Naive B cell (primary cell): ENCODE data around the gene PTPN1. TPM values are rescaled to one million over a fixed set of nuclear protein-coding genes. Genes with fewer than 3 reads are reported as not detected.
A peak's percentile ranks its signal among the peaks of the same experiment; 100 is the strongest.
"Not testable (repeated sequence)": the region's sequence is repeated elsewhere in the genome, so short reads cannot be mapped to it uniquely, and the experiment has no call there.

Source experiments
- ATAC-seq, 2 donors: fragments of 150-1000 bp; cut with Tn5 transposase; 2 replicates each; pipeline ENCODE4 v1.10.0; 2021; ENCODE audit warnings: low read depth in 2 of 2, mild to moderate bottlenecking in 2 of 2, moderate library complexity in 2 of 2
- DNase-seq: peaks from one replicate; pipeline ENCODE4 v3.0.0; 2022
- H3K27ac Mint-ChIP-seq, 6 donors: one replicate each; pipeline ENCODE4 v1.8.0; 2020 to 2022; ENCODE audit warnings: mild to moderate bottlenecking in 6 of 6, mixed read lengths in 6 of 6, moderate library complexity in 5 of 6, inconsistent platforms in 2 of 6
- H3K27me3 Mint-ChIP-seq, 3 donors: one replicate each; pipeline ENCODE4 v1.8.0; 2021 to 2022; ENCODE audit warnings: mixed read lengths in 3 of 3, mild to moderate bottlenecking in 1 of 3
- H3K36me3 Mint-ChIP-seq, 2 donors: one replicate each; pipeline ENCODE4 v1.8.0; 2020 to 2022; ENCODE audit warnings: mixed read lengths in 2 of 2, inconsistent platforms in 1 of 2, mild to moderate bottlenecking in 1 of 2
- H3K4me1 Mint-ChIP-seq, 3 donors: one replicate each; pipeline ENCODE4 v1.8.0; 2020 to 2022; ENCODE audit warnings: mixed read lengths in 3 of 3, inconsistent platforms in 1 of 3, mild to moderate bottlenecking in 1 of 3, moderate library complexity in 1 of 3
- H3K4me3 Mint-ChIP-seq, 8 donors: one replicate each; pipeline ENCODE4 v1.8.0; 2020 to 2022; ENCODE audit warnings: mild to moderate bottlenecking in 8 of 8, mixed read lengths in 8 of 8, moderate library complexity in 8 of 8, inconsistent platforms in 2 of 8
- H3K9me3 Mint-ChIP-seq, 7 donors: one replicate each; pipeline ENCODE4 v1.8.0; 2020 to 2022; ENCODE audit warnings: mixed read lengths in 7 of 7, mild to moderate bottlenecking in 5 of 7, inconsistent platforms in 2 of 7, moderate library complexity in 1 of 7
- polyA plus RNA-seq, 6 donors: library from polyadenylated mRNA; unstranded; fragments of 300-500 nt; fragmentation: Illumina TruSeq; gene quantifications; one replicate each; pipeline ENCODE4 v1.2.3, GENCODE V29; 2021; ENCODE audit warnings: low read depth in 6 of 6

Gene PTPN1
- polyA plus RNA-seq, 6 donors from 2014 or later, result 14.0 to 57.1 (median 46.1) TPM

GRCh38 chr20:50471231-50471630 lies 39.0 kb upstream of the PTPN1 start:
- peak overlapping the region in 1 of 8 donors; percentile 24 for H3K4me3 Mint-ChIP-seq
- H3K27ac Mint-ChIP-seq, result peak overlapping the region in 1 of 6 donors; percentile 33
- H3K9me3 Mint-ChIP-seq, result peaks cover 0 to 2% (median 0%) of the 10 kb centered on the region in 7 donors
- peaks cover 18 to 29% (median 25%) of the 10 kb centered on the region in 3 donors for H3K4me1 Mint-ChIP-seq
- DNase-seq, result no peak
- H3K27me3 Mint-ChIP-seq, result peaks cover 0 to 6% (median 0%) of the 10 kb centered on the region in 3 donors
- no peak for ATAC-seq
- no peaks in the 10 kb centered on the region for H3K36me3 Mint-ChIP-seq

- H3K4me1 Mint-ChIP-seq, result peaks cover 18 to 30% (median 25%) of the 10 kb centered on the region in 3 donors
- peak overlapping the region; percentile 49 to 93 (median 72) for H3K27ac Mint-ChIP-seq
- peak; percentile 31 to 39 for ATAC-seq
- peaks cover 0 to 2% (median 0%) of the 10 kb centered on the region in 7 donors for H3K9me3 Mint-ChIP-seq
- H3K4me3 Mint-ChIP-seq, result peak overlapping the region; percentile 10 to 85 (median 68)
- no peaks in the 10 kb centered on the region for H3K36me3 Mint-ChIP-seq
- DNase-seq, result no peak
- H3K27me3 Mint-ChIP-seq, result no peaks in the 10 kb centered on the region
These were observed 37.2 kb upstream of the PTPN1 start for GRCh38 chr20:50472693-50473664.

GRCh38 chr20:50474356-50474755 lies 35.8 kb upstream of the PTPN1 start:
- not testable (repeated sequence) for H3K27me3 Mint-ChIP-seq, H3K9me3 Mint-ChIP-seq, H3K36me3 Mint-ChIP-seq, H3K27ac Mint-ChIP-seq, H3K4me3 Mint-ChIP-seq, DNase-seq, ATAC-seq
- H3K4me1 Mint-ChIP-seq, result peaks cover 28 to 37% (median 28%) of the 10 kb centered on the region in 3 donors

GRCh38 chr20:50475681-50476292 lies 34.4 kb upstream of the PTPN1 start:
- Mint-ChIP-seq H3K4me3 (peak overlapping the region in 1 of 8 donors; percentile 12), H3K9me3 (no peaks in the 10 kb centered on the region), H3K4me1 (peaks cover 24 to 37% (median 28%) of the 10 kb centered on the region in 3 donors), H3K27me3 (no peaks in the 10 kb centered on the region), H3K27ac (peak overlapping the region in 2 of 6 donors; percentile 61 to 78), H3K36me3 (no peaks in the 10 kb centered on the region)
- no peak for DNase-seq
- no peak for ATAC-seq

- Mint-ChIP-seq H3K27me3 (no peaks in the 10 kb centered on the region), H3K36me3 (no peaks in the 10 kb centered on the region), H3K4me3 (no peak overlapping the region), H3K27ac (no peak overlapping the region), H3K4me1 (peaks cover 21 to 27% (median 23%) of the 10 kb centered on the region in 3 donors), H3K9me3 (no peaks in the 10 kb centered on the region)
- no peak for ATAC-seq
- DNase-seq, result no peak
These were observed 32.8 kb upstream of the PTPN1 start for GRCh38 chr20:50477239-50477872.

- H3K4me1 Mint-ChIP-seq, result peaks cover 21 to 26% (median 22%) of the 10 kb centered on the region in 3 donors
- H3K9me3 Mint-ChIP-seq, result no peaks in the 10 kb centered on the region
- peak overlapping the region in 2 of 6 donors; percentile 4 to 19 for H3K27ac Mint-ChIP-seq
These were observed 31.8 kb upstream of the PTPN1 start for GRCh38 chr20:50478162-50478990.

GRCh38 chr20:50481741-50482140 lies 28.4 kb upstream of the PTPN1 start:
- H3K27ac Mint-ChIP-seq, result peak overlapping the region in 1 of 6 donors; percentile 73

More at GRCh38 chr20:50478162-50478990, 31.8 kb upstream of the PTPN1 start:
- H3K4me3 Mint-ChIP-seq, result peak overlapping the region in 5 of 8 donors; percentile 13 to 81 (median 37)
- DNase-seq (peak; percentile 72), ATAC-seq (peak; percentile 96 to 99)
- H3K27me3 Mint-ChIP-seq, result no peaks in the 10 kb centered on the region
- H3K36me3 Mint-ChIP-seq, result no peaks in the 10 kb centered on the region

GRCh38 chr20:50482396-50482981 lies 27.7 kb upstream of the PTPN1 start:
- ATAC-seq (no peak), DNase-seq (no peak)
- H3K36me3 Mint-ChIP-seq, result no peaks in the 10 kb centered on the region
- H3K4me1 Mint-ChIP-seq, result peaks cover 26 to 29% (median 28%) of the 10 kb centered on the region in 3 donors
- no peaks in the 10 kb centered on the region for H3K27me3 Mint-ChIP-seq
- peak overlapping the region in 7 of 8 donors; percentile 38 to 99 (median 94) for H3K4me3 Mint-ChIP-seq
- peaks cover 0 to 5% (median 0%) of the 10 kb centered on the region in 7 donors for H3K9me3 Mint-ChIP-seq
- H3K27ac Mint-ChIP-seq, result peak overlapping the region in 5 of 6 donors; percentile 72 to 99 (median 97)

More at GRCh38 chr20:50481741-50482140, 28.4 kb upstream of the PTPN1 start:
- Mint-ChIP-seq H3K4me3 (peak overlapping the region in 2 of 8 donors; percentile 27 to 86), H3K9me3 (peaks cover 0 to 5% (median 0%) of the 10 kb centered on the region in 7 donors), H3K27me3 (no peaks in the 10 kb centered on the region), H3K36me3 (no peaks in the 10 kb centered on the region), H3K4me1 (peaks cover 26 to 29% (median 28%) of the 10 kb centered on the region in 3 donors)
- DNase-seq (no peak), ATAC-seq (no peak)

GRCh38 chr20:50484271-50484976 lies 25.8 kb upstream of the PTPN1 start:
- H3K27ac Mint-ChIP-seq, result peak overlapping the region in 5 of 6 donors; percentile 28 to 99 (median 93)
- H3K4me1 Mint-ChIP-seq, result peaks cover 18 to 27% (median 19%) of the 10 kb centered on the region in 3 donors
- H3K36me3 Mint-ChIP-seq, result no peaks in the 10 kb centered on the region
- peak overlapping the region in 7 of 8 donors; percentile 86 to 99 (median 96) for H3K4me3 Mint-ChIP-seq
- H3K9me3 Mint-ChIP-seq, result peaks cover 0 to 5% (median 0%) of the 10 kb centered on the region in 7 donors
- no peak for ATAC-seq
- no peaks in the 10 kb centered on the region for H3K27me3 Mint-ChIP-seq
- no peak for DNase-seq

- Mint-ChIP-seq H3K9me3 (peaks cover 0 to 5% (median 0%) of the 10 kb centered on the region in 7 donors), H3K4me3 (peak overlapping the region in 3 of 8 donors; percentile 0 to 46 (median 11)), H3K36me3 (no peaks in the 10 kb centered on the region), H3K27ac (peak overlapping the region in 2 of 6 donors; percentile 6 to 33), H3K4me1 (peaks cover 18 to 27% (median 19%) of the 10 kb centered on the region in 3 donors), H3K27me3 (no peaks in the 10 kb centered on the region)
- ATAC-seq, result peak in 1 of 2 donors; percentile 47
- no peak for DNase-seq
These were observed 22.8 kb upstream of the PTPN1 start for GRCh38 chr20:50487397-50487796.

GRCh38 chr20:50488236-50488806 lies 21.9 kb upstream of the PTPN1 start:
- peaks cover 0 to 5% (median 0%) of the 10 kb centered on the region in 7 donors for H3K9me3 Mint-ChIP-seq
- H3K27ac Mint-ChIP-seq, result peak overlapping the region in 2 of 6 donors; percentile 18 to 22
- no peaks in the 10 kb centered on the region for H3K36me3 Mint-ChIP-seq
- H3K4me1 Mint-ChIP-seq, result peaks cover 11 to 19% (median 12%) of the 10 kb centered on the region in 3 donors
- ATAC-seq (peak in 1 of 2 donors; percentile 32), DNase-seq (no peak)
- peak overlapping the region in 1 of 8 donors; percentile 37 for H3K4me3 Mint-ChIP-seq
- H3K27me3 Mint-ChIP-seq, result no peaks in the 10 kb centered on the region
